Ecto neural progenitor cell (in vitro differentiated cells): Measurements from ENCODE around the gene TNFSF8.

ENCODE experiments used
- DNase-seq: peaks from one replicate; pipeline ENCODE4 v3.0.0-alpha.2; 2018; ENCODE audit warnings: low spot score

TNFSF8 gene

GRCh38 chr9:114867327-114867726 is 63.1 kb downstream of the TNFSF8 start:
- no peak for DNase-seq

- DNase-seq = no peak
These were observed 65.9 kb downstream of the TNFSF8 start for GRCh38 chr9:114864471-114864870.

DNA sequence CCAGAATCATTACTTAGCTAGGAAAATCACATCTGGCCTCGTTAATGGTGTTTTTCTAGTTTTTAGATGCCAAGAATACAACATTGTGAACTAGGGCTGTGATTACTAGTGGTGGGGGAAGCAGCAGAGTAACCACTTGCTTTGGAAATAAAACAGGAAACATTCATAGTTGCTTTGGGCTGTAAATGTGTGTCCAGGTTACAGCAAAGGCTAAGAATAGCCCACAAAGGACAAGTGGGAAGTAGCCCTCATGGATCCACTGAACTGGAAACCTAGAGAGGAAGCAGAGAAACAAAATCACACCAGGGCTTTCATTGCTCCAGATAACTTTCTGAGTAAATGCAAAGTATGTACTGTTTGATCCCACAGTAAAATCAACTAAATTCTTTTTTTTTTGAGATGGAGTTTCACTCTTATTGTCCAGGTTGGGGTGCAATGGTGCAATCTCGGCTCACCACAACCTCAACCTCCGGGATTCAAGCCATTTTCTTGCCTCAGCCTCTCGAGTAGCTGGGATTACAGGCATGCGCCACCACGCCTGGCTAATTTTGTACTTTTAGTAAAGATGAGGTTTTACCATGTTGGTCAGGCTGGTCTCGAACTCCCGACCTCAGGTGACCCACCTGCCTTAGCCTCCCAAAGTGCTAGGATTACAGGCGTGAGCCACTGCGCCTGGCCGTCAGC is 68.3 kb downstream of the TNFSF8 start:
- no peak for DNase-seq

DNA sequence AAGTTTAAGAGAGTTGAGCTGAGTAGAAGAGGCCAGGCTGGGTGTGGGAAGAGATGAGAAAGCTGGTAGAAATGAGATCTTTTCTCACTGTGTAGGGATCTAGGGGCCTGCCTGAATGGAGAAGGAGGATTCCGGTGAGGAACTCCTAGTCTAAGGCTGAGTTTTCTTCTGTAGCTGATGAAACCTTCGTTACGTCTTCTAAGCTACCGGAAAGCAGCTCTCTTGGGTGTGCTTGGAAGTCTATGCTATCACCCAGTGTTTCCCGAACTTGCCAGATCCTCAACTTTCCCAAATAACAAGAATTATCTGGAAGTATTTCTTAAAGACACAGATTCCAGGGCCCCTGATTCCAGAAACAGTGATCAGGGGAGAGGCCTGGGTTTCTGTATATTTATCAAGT is 69.1 kb downstream of the TNFSF8 start:
- no peak for DNase-seq

- DNase-seq = no peak
These were observed 70.2 kb downstream of the TNFSF8 start for GRCh38 chr9:114860187-114860586.

DNA sequence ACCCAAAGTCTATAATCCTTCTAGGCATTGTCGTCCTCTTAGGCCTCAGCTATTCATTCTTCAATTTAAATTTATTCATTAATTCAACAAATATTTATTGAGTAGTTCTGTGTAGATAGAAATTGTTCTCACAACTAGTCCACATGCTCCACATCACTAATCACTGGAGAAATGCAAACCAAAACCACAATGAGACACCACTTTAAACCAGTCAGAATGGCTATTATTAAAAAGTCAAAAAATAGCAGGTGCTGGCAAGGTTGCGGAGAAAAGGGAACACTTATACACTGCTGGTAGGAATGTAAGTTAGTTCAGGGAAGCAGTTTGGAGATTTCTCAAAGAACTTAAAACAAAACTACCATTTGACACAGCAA is 73.5 kb downstream of the TNFSF8 start:
- DNase-seq = no peak

- DNase-seq = no peak
These were observed 74.0 kb downstream of the TNFSF8 start for GRCh38 chr9:114856215-114856941.

GRCh38 chr9:114855488-114855887 is 74.9 kb downstream of the TNFSF8 start:
- no peak for DNase-seq

DNA sequence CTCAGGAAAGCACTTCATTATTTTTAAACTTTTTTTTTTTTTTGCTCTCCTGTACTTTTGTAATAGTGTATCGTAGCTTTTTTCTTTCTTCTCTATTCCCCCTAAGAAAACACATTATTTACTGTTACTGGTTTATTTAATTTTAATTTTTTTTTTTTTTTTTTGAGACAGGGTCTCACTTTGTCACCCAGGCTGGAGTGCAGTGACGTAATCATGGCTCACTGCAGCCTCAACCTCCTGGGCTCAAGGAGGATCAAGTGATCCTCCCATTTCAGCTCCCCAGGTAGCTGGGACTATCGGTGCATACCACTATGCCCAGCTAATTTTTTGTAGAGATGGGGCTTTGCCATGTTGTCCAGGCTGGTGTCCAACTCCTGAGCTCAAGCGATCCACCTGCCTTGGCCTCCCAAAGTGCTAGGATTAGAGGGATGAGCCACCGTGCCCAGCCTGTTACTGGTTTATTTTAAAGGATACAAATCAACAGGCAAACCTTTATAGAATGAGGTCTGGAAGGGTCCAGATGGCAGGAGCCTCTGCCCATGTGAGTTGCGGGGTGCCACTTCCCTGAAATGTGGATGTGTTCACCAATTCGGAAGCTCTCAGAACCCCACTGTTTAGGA is 75.5 kb downstream of the TNFSF8 start:
- no peak for DNase-seq

- no peak for DNase-seq
These were observed 77.1 kb downstream of the TNFSF8 start for GRCh38 chr9:114853071-114853855.

DNA sequence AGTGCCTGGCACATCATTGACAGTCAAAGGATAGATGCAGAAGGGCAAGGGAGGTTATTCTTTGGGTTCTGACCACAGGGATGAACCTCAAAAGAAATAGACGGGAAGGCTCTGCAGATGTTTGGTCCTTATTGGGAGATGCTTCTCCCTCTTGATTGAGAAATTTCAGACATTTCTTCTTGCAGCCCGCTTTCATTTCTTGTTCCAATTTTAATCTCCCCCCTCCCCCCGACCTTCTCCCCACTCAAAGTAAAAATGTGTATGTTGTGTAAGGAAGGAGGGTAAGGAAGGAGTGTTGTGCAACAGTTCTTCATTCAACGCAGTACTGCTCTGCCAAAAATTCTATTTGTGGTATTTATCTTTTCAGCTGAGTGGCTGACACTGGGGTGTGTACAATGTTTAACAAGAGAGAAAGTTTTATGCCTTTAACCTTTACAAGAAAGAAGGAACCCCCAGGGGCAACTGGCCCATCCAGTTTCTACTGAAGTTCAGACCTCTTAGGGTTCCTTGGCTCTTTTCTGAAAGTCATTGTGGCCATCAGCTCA is 78.3 kb downstream of the TNFSF8 start:
- no peak for DNase-seq

DNA sequence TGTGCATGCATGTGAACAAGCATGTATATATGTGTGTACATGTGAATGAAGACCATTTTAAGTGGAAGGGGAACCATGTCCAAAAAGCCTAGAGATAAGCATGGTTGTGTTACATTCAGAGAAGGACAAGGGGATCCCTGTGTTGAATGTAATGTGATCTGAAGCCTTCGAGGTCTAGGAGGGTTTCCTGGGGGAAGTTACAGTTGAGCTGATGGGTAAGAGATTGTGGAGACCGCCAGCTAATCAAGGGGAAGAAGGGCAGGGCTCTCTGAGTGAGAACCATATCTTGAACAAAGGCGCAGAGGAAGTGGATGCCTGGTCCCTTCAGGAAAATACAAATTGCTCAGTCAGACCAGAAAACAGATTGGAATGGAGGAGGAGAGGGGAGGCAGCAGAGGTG is 79.1 kb downstream of the TNFSF8 start:
- no peak for DNase-seq
